Measurements from ENCODE around the gene PPP3CA.
"Not testable (repeated sequence)": the region's sequence is repeated elsewhere in the genome, so short reads cannot be mapped to it uniquely, and the experiment has no call there.

PPP3CA gene

GRCh38 chr4:101009471-101009870 lies 337.9 kb downstream of the PPP3CA start:
- DNase-seq (ENCODE audit: low read depth, low spot score), result no peak

GRCh38 chr4:101008503-101008902 lies 338.8 kb downstream of the PPP3CA start:
- no peak for DNase-seq (ENCODE audit: low read depth, low spot score)

- no peak for DNase-seq (ENCODE audit: low read depth, low spot score)
Observed at GRCh38 chr4:101005659-101006058, 341.7 kb downstream of the PPP3CA start.

GRCh38 chr4:101000496-101000895 lies 346.8 kb downstream of the PPP3CA start:
- no peak for DNase-seq (ENCODE audit: low read depth, low spot score)

GRCh38 chr4:100995671-100996070 lies 351.7 kb downstream of the PPP3CA start:
- no peak for DNase-seq (ENCODE audit: low read depth, low spot score)

- not testable (repeated sequence) for DNase-seq (ENCODE audit: low read depth, low spot score)
Observed at GRCh38 chr4:100995002-100995401, 352.3 kb downstream of the PPP3CA start.

GRCh38 chr4:100991332-100992069 lies 355.8 kb downstream of the PPP3CA start:
- DNase-seq (ENCODE audit: low read depth, low spot score), result not testable (repeated sequence)

GRCh38 chr4:100989401-100989800 lies 357.9 kb downstream of the PPP3CA start:
- DNase-seq (ENCODE audit: low read depth, low spot score), result no peak

- no peak for DNase-seq (ENCODE audit: low read depth, low spot score)
Observed at GRCh38 chr4:100988876-100989275, 358.4 kb downstream of the PPP3CA start.

- DNase-seq (ENCODE audit: low read depth, low spot score), result no peak
Observed at GRCh38 chr4:100986360-100986868, 360.9 kb downstream of the PPP3CA start.

GRCh38 chr4:100985576-100985975 lies 361.8 kb downstream of the PPP3CA start:
- no peak for DNase-seq (ENCODE audit: low read depth, low spot score)

- no peak for DNase-seq (ENCODE audit: low read depth, low spot score)
Observed at GRCh38 chr4:100984901-100985300, 362.4 kb downstream of the PPP3CA start.

- no peak for DNase-seq (ENCODE audit: low read depth, low spot score)
Observed at GRCh38 chr4:100983426-100983825, 363.9 kb downstream of the PPP3CA start.

- DNase-seq (ENCODE audit: low read depth, low spot score), result no peak
Observed at GRCh38 chr4:100982345-100982744, 365.0 kb downstream of the PPP3CA start.

GRCh38 chr4:100981447-100982204 lies 365.7 kb downstream of the PPP3CA start:
- no peak for DNase-seq (ENCODE audit: low read depth, low spot score)

GRCh38 chr4:100979736-100980135 lies 367.6 kb downstream of the PPP3CA start:
- no peak for DNase-seq (ENCODE audit: low read depth, low spot score)

- DNase-seq (ENCODE audit: low read depth, low spot score), result no peak
Observed at GRCh38 chr4:100977746-100978397, 369.5 kb downstream of the PPP3CA start.

GRCh38 chr4:100977274-100977673 lies 370.1 kb downstream of the PPP3CA start:
- DNase-seq (ENCODE audit: low read depth, low spot score), result no peak

All from smooth muscle cell of the brain vasculature (primary cell).